ENCODE data around the gene LUC7L3.

- TF ChIP-seq CTCF (IDR thresholded peaks at IDR 0.05) = no peak
- TF ChIP-seq EZH2 (IDR thresholded peaks at IDR 0.05; ENCODE audit: borderline replicate concordance, insufficient read depth, low read depth, low read length, poor library complexity, severe bottlenecking) = no peak
Measured at GRCh38 chr17:50800196-50800700, 80.8 kb downstream of the LUC7L3 start.

Measured in B cell (primary cell).